HG03175 (cell line): ENCODE measurements around the gene FAM13C.
"Not testable (repeated sequence)": the region's sequence is repeated elsewhere in the genome, so short reads cannot be mapped to it uniquely, and the experiment has no call there.

ENCODE experiments used
- ATAC-seq: cut with Tn5 transposase; IDR thresholded peaks from one replicate; pipeline ENCODE4 v1.9.1; 2021; ENCODE audit warnings: mild to moderate bottlenecking, moderate library complexity; ENCODE audit not compliant: unreplicated experiment

Gene FAM13C

GRCh38 chr10:59239108-59239507 is 123.2 kb downstream of the FAM13C start:
- ATAC-seq = not testable (repeated sequence)

DNA sequence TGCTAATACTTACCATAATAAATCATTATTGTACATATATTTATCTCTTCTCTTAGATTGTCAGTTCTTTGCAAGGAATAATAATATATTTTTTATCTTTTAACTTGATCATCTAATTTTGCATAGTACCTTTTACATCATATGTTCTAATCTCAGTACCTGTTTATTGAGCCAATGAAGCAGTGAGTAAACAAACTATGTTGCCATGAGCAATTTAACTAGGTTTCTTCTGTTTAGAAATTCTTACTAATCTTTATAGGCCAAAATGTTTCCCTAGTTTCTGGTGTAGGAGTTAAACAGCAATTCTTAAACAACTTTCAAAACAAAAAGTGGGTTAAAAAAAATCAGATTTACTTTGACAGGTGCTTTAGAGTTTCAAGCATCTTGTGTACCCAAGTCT is 124.6 kb downstream of the FAM13C start:
- no peak for ATAC-seq

GRCh38 chr10:59236064-59236697 is 126.2 kb downstream of the FAM13C start:
- no peak for ATAC-seq

DNA sequence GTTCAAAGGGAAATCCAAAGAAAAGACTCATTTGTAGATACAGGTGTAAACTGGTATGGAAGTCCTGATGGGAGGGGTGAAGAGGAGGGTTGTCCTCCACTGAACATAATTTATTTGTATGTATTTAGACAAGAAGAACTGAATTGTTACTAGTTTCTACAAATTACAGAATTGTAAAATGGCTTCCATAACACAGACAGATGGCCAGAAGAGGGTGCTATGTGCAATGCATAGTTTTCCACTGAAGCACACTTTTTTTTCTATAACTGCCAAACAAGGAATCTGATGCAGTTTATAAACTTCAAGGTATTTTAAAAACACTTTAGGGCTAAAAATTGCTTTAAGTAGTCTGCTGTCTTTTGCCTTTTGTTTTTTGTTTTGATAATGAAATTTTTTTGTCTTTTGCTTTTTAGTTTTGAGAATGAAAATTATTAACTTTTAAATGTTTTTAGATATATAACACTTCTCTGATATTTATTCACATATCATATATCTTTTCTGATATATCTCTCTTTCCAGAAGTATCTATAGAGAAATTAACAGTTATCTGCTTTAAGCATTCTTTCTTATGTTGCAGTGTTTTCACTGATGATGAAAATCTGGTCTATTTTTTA is 127.4 kb downstream of the FAM13C start:
- no peak for ATAC-seq

GRCh38 chr10:59234194-59234593 is 128.2 kb downstream of the FAM13C start:
- ATAC-seq = no peak

DNA sequence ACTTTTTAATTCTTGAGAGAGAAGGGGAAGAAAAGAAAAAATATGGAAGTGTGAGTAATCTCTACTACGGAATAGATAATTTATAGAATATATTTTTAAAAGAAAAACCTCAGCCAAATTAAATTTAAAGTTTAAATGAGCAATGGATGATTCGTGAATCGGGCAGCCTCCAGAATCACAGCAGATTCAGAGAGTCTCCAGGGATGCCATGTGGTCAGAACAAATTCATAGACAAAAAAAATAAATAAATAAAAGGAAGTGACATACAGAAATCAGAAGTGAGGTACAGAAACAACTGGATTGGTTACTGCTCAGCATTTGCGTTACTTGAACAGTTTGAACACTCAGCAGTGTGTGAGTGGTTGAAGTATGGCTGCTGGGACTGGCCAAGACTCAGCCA is 132.9 kb downstream of the FAM13C start:
- no peak for ATAC-seq

DNA sequence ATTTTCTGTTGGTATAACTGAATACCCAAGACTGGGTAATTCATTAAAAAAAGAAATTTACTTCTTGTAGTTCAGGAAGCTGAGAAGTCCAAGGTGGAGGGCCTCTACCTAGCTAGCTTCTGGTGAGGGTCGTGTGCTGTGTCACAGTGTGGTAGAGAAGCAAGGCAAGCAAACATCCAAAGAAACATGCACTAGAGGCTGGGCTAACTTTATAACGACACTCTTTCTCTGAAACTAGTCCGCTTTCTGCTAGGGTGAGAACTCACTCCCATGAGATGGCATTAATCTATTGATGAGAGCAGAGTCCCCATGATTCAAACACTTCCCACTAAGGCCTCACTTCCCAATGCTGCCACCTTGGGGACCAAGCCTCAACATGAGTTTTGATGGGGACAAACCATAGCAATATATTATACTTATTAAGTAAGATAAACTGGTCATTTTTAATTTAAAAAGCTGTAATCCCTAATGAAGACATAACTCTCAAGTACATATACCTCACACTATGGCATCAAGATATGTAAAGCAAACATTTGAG is 135.1 kb downstream of the FAM13C start:
- no peak for ATAC-seq

GRCh38 chr10:59225211-59225610 is 137.1 kb downstream of the FAM13C start:
- no peak for ATAC-seq

GRCh38 chr10:59223597-59223996 is 138.8 kb downstream of the FAM13C start:
- not testable (repeated sequence) for ATAC-seq

DNA sequence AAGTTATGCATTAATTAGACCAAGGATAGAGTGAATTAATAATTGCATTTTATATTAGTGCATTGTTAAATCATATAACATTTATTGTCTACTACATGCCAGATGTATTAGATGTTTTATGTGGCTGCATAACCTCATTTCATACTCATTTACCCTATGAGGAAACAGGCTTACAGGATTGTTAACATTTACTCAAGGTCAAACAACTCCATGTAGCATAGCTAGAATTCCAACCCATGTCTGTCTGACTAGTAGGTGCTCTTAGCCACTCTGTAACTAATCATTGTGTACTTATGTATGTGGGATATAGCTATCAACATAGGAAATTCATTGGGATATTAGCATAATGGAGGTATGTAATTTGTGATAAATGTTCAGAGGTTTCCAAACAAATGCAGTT is 139.6 kb downstream of the FAM13C start:
- ATAC-seq = no peak

- no peak for ATAC-seq
Measured at GRCh38 chr10:59216178-59216869, 146.0 kb downstream of the FAM13C start.

DNA sequence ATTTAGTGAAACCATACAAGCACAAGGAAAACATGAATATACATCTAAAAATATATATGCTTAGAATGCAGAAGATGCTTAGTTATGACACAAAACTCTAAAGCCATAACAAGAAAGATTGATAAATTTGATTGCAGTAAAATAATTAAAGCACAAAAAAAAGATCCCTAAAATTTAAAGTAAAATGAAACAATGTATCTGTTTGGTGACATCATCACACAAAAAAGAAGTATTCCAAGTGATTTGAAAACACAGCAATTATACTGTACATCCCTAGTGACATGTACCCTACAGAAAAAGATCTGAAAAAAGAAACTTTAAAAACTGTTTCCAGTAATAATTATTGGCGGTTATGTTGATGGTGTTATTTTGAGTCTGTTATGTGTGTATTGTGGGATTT is 148.2 kb downstream of the FAM13C start:
- no peak for ATAC-seq

DNA sequence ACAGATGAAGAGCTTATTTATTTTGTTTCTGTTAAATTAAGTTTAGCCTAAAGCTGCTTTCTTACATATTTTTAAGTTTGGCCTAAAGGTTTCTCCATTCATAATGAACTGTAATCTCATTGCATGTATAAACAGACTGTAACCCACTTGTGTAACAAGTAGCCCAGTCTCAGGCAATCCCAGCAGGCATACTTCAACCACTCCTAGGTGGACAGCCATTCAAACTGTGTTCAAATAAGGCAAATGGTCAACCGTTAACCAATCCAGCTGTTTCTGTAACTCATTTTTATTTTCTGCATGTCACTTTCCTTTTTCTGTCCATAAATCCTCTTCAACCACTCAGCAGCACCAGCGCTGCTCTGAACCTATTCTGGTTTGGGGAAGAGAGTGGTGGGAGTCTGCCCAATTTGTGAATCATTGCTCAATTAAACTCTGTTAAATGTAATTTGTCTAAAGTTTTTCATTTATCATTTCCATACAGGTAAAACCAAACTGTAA is 150.0 kb downstream of the FAM13C start:
- no peak for ATAC-seq

GRCh38 chr10:59206204-59206720 is 156.1 kb downstream of the FAM13C start:
- no peak for ATAC-seq
